HG03025 (cell line): ENCODE measurements around the gene CALD1.
"Not testable (repeated sequence)": the region's sequence is repeated elsewhere in the genome, so short reads cannot be mapped to it uniquely, and the experiment has no call there.

Experiments
- ATAC-seq: cut with Tn5 transposase; IDR thresholded peaks from one replicate; pipeline ENCODE4 v1.9.1; 2021; ENCODE audit warnings: mild to moderate bottlenecking, moderate library complexity; ENCODE audit not compliant: unreplicated experiment, low FRiP score

The CALD1 gene

DNA sequence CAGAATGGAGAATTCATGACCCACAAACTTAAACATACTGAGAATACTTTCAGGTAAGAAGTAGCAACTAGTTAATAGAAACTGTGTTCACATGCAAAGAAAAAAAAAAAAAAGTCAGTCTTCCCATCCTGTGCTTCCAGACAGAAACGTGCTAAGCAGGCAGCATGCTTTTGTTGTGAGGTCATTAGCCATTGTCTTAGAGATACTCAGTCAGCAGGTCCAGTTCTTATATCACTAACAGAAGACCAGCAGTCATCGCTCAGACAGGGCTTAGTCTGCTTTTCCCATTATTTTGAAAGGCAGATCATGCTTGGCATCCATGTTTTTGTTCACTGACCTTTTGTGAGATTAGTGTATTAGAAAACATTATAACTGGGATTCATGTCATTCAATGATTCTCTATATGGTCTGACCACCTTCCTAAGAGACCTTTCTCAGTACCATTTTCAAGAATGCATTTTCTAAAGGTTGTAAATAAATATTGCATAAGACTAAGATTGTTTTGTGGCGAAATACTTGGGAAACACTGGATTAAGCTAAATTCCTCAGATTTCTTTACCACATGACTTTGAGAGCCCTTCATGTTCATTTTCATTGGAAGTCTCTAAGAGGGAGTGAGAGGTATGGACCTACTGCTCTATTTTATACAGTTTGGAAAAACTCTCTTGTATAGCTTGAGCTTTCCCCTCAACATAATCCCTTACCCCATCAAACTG, 161.9 kb downstream of the CALD1 start:
- ATAC-seq: no peak

DNA sequence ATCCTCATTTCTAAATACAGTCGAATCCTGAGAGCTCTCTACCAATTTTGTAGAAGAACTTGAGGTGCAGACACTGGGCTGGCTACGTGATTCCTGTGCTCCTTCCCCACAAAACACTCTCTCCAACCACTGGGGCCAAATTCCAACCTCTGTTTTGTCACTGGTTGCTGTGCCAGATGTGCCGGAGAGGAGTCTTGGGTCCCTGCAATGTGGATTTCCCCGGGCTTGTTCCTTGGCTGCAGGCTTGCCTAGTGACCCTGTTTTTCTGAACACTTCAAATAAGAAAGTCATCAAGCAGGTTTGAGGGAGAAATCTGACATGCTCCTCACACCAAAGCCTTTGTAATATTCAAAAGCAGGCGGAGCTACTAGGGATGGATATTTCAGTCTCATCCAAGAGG, 162.5 kb downstream of the CALD1 start:
- ATAC-seq: no peak

DNA sequence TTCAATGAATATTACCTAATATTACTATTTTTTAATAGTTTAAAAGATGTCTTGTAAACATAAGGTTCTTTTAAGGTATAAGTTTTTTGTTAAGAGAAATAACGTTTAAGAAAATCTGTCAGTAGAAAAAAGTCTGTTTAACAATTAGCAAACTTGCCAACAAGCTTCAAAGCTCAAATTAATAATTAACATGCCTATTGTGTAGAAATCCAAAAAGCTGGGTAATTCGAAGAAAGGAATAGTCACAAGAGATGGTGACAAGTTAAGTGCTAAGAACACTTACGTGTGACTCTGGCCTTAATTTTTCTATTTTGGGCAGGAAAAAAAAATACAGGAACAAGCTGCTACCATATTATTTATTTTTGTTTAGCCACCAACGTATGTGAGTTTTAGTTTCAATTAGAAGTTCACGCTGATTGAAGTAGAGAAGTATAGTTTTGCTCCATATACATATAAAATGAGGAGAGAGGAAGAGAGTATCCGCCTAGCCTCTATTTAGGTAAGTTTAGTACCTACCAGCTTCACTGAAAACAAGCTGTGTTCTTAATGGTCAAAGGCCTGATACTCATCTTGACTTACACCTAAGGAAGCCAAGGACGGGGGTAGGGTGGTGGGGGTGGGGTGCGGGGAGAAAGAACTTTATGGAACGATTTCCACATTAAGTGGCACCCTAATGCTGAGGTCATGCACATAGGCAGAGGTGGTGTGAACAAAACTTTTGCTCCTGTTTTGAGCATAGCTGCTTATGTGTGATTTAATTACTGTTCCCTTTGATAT, 163.4 kb downstream of the CALD1 start:
- no peak for ATAC-seq

DNA sequence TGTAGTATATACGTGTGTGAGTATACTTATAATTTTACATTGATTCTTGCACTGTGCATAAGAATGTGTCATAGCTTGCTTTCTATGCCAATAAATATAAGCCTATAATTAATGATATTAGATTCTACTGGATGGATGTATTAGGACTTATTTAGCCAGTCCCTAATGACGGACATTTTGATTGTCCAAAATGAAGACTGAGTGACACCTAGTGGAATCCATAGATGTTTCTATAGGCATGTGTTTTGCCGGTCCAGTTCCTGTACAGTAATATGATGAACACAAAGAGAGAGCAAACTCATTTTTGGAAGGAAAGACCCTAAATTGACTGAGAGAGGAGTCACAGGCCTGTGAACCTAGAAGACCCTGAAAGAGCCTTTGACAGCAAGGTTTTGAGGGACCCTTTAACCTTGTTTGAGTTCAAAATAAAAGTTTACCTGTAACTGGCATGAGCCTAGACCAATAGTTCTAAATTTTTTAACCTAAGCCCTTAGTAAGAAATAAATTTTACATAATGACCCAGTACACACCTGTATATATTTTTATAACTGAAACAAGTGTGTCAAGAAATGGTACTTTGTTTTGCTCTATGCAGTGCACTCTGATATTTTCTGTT, 164.5 kb downstream of the CALD1 start:
- no peak for ATAC-seq

DNA sequence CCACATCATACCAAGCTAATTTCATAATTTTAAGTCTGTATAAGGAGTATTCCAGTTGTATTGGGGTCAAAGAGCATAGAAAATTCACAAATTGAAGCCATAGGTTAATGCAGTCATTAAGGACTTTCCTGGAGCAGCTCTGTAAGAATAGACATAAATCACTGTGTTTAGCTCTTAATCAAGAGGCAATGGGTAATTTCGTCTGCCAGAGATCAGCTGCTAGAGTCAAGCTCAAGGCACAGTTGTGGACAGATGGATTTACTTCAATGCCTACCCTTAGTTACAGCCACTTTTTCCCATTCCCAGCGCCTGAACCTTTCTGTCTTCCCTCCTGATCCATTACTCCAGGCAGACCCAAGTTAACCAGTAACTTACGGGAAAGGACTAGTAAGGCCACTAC, 166.3 kb downstream of the CALD1 start:
- no peak for ATAC-seq

DNA sequence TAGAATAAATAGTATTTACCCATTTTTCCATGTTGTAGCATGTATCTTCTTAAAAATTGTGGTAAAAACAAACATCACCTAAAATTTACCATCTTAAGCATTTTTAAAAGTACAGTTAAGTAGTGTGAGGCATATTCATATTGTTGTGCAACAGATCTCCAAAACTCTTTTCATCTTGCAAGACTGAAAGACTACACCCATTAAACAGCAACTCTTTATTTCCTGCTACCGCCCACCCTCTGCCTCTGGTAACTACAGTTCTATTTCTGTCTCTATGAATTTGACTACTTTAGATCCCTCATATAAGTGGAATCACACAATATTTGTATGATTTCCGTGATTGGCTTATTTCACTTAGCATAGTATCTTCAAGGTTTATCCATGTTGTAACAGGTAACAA, 166.8 kb downstream of the CALD1 start:
- ATAC-seq: no peak

DNA sequence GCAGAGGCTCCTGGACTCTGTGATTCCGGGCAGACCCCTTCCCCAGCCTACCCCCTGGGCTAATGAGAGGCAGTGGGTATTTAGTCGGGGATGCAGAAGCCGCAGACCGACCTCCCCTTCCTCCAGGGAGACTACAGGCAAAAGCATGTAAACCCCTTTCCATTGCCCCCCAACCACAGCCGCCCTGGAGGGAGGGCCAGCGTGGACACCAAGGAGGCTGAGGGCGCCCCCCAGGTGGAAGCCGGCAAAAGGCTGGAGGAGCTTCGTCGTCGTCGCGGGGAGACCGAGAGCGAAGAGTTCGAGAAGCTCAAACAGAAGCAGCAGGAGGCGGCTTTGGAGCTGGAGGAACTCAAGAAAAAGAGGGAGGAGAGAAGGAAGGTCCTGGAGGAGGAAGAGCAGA, 167.9 kb downstream of the CALD1 start:
- ATAC-seq: no peak

DNA sequence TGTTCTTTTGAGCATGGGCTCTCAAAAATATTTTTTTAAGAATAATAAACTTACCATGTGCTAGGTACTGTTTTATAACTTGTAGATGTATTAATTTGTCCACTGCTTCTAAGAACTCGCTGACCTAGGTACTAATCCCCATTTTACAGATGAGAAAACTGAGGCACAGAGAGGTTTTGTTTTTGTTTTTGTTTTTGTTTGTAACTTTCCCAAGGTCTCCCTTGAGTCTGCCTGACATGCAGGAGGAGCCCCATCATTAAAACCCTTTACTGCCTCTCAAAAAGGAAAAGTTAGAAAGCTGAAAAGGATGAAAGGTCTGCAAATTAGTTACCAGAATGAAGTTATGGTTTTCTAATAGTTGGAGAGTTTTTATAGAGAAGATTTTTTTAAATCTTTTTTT, 168.4 kb downstream of the CALD1 start:
- no peak for ATAC-seq

DNA sequence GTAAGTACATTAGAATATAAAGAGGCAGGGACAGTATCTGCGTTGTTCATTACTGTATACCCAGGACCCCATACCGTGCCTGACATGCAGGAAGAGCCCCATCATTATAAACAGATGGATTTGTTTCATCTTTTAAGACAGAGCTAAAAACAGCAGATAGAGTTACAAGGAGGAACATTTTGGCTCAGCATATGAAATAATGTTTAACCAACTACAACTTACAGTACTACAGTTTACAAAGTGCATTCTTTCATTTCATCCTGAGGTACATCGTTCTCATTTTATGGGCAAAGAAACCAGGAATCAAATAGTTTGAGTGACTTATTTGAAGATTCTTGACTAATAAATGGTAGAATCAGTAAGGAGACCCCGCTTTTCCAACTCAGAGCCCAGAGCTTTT, 168.8 kb downstream of the CALD1 start:
- ATAC-seq: no peak

DNA sequence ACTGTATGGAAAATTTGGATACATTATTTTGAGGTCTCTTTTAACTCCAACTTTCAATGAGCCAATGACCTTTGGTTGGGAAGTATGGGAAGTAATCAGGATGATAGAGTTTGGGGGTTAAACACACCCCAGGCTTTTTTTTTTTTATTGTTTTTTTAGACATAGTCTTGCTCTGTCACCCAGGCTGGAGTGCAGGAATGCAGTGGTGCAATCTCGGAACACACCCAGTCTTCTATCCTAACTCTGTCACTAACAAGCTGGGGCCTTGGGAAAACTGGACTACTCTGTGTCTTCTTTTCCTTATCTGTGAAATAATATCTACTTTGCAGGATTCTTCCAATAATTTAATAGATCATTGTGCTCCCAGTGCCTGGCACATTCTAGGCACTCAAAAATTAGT, 169.3 kb downstream of the CALD1 start:
- ATAC-seq: no peak

DNA sequence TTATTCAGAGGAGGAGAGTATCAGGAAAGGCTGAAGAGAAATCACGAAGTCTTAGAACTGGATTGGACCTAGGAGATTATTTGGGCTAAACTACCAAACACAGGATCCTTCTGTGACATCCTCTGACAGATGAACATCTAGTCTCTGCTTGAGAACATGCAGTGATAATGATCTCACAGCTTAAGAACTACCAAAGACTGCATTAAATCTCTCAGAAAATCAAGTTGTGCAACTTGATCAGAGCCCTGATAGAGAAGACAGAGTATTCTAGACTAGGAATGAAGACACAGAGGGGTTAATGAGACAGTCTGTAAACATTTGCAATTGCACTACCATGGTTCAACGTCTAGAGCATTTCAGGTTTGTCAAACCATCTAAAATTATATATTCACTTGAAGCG, 169.7 kb downstream of the CALD1 start:
- no peak for ATAC-seq

DNA sequence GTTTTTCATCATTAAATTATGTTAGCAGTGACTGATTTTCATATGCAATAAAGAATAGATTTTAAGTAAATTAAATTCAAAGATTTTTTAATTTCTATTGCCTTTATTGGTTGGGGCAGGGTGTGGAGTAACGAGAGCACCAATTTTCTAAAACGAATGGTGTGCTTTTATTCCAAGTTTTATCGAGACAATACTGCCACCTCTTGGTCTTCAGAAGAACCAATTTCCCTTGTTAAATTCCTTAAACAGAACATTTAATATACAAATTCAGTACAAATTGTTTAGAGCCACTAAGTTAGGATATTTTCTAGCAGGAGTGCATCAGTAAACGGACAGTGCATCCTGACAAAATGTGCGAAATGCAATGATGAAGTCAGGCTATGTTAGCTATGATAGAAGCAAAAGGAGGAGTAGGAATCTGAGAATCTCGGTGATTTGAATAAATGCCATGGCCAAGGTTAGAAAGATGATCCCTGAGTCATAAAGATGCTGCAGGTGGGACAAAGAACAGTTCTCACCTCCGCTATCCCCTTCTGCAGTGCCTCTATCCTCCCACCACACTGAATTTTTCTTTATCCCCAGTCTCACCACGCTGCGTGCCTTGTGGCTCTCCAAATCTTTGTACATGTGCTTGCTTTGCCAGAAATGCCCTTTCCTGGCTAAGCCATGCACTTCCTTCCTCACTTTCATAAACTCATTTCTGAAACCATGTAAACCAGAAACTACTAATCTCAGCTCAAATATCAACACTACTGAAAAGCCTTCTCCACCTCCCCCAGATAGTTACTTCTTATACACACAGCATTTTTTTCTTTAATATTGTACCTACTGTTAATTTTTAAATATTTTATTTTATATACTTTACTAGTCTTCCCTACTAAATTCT, 175.0 kb downstream of the CALD1 start:
- ATAC-seq: no peak

DNA sequence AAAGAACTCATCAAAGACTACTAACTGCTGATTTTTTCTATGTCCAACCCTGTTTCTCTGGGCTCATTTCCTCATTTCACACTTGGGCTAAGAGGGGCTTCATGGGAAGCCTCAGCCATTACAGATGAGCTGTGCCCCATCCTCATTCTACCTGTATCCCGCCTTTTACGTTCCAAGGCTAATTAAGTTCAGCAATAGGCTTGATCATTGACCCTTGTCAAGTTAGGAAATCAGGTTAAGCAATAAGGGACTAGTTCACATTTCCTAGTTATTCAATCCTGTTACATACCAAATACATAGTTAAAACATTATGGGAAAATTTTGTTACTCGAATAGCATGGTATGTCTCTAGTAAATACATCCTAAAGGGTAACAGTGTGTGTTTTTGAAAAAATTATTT, 177.6 kb downstream of the CALD1 start:
- ATAC-seq: no peak

DNA sequence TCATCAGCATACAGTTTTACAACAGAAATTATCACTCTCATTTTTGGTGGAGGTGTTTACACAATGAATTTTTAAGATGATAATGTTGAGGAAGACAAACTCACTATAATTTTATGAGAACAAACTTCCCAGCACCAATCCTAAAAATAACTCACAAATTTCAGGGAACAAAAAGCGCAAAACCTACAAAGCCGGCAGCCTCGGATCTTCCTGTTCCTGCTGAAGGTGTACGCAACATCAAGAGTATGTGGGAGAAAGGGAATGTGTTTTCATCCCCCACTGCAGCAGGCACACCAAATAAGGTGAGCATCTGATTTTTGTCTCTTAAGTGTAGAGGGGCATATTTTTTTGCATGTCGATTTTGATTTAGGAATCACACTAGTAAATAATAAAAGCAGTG, 180.4 kb downstream of the CALD1 start:
- no peak for ATAC-seq

DNA sequence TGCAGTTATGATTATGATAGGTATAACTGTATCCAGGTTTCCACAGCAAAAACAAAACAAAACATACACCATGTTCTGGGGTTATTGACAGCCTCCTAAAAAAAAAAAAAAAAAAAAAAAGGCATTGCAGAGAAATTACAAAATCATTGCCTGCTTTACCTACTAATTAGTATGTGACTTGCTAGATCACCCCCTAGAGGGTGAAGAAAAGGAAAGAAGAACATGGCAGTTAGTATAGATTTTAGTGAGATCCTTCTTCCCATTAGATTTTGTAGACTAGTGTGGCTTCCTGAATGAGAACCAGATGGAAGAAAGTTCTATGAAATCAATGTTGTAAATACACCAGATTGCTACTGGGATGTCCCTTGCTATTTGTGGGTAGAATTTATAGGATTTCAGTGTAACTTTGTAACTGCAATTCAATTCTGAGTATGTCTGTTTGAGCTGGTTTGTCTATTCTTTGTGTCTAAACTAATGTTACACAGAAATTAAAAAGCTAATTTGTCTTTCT, 182.9 kb downstream of the CALD1 start:
- no peak for ATAC-seq

DNA sequence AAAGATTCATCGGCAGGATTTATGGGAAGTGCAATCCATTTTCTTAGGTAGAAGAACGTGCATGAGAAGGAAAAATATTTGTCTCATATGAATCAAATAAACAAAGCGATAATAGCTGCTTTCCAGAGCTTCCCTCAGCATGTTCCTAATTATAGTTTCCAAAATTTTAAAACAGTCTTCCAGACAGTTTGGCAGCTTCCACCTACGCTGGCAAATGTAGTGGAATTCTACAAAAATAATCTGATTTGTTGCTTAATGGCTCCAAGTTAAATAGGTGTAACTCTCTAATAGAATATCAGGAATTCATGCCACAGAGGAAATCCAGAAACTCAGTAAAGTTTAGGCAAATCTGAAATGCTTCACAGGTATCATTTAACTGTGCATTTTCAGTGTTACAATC, 183.6 kb downstream of the CALD1 start:
- ATAC-seq: no peak

DNA sequence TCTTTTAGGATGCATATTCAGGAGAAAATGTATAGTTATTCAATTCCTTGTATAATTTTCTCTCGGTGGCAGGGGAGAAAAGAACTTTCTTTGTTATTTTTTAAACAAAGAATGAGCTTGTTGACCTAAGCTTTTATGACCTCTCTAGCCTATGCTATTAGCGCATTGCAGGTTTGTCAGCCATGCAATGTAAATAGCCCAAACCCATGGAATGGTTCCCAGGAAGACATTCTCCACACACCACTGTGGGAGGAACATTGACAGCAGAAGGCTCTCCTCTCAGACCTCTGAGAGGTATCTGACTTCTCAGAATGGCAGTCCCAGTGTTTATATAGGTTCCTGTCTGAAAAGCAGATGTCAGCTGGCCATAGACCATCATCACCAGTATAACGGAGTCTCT, 187.3 kb downstream of the CALD1 start:
- no peak for ATAC-seq

DNA sequence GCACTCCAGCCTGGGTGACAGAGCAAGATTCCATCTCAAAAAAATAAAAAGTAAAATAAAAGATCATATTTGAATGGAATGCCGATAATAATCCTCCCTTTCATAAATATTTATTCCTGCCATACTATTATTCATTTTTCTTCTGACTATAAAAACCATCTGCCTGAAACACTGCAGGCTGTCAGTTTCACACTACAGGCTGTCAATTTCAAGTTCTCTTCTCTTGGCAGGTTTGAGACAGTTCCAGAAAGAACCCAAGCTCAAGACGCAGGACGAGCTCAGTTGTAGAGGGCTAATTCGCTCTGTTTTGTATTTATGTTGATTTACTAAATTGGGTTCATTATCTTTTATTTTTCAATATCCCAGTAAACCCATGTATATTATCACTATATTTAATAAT, 188.7 kb downstream of the CALD1 start:
- no peak for ATAC-seq

DNA sequence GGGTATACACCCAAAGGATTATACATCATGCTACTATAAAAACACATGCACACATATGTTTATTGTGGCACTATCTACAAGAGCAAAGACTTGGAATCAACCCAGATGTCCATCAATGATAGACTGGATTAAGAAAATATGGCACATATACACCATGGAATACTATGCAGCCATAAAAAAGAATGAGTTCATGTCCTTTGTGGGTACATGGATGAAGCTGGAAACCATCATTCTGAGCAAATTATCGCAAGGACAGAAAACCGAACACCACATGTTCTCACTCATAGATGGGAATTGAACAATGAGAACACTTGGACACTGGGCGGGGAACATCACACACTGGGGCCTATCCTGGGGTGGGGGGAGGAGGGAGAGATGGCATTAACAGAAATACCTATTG, 202.2 kb downstream of the CALD1 start:
- ATAC-seq: not testable (repeated sequence)

DNA sequence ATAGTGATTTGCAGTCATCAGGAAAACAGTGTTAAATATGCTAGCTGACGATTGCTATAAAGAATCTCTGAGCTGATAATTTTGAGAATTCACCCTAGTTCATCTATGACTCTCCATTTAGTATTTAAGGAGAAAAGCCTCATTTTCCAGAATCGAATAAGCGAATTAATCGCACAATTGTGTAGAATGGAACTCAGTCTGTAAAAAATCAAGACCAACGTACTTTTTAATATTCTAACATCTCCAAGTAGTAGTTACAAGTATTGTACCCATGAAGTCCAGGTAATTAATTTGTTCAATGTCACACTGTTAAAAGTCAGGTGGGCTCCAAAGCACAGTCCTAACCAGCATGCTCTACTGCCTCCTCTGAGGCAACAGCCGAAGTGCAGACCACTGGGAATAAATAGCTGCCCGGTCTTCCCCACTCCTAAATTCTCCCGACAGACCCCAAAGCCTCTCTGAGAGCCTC, 206.5 kb downstream of the CALD1 start:
- peak; percentile 35 for ATAC-seq
